Osteocyte (in vitro differentiated cells): Measurements from ENCODE around the gene XIRP2. TPM values are rescaled to one million over a fixed set of nuclear protein-coding genes. Genes with fewer than 3 reads are reported as not detected.
A peak's percentile ranks its signal among the peaks of the same experiment; 100 is the strongest.

Experiments
- DNase-seq: peaks from one replicate; pipeline ENCODE4 v3.0.0; 2021; ENCODE audit warnings: mixed read lengths; ENCODE audit not compliant: unreplicated experiment; ENCODE audit errors: extremely low spot score
- H3K27ac Mint-ChIP-seq: one replicate; pipeline ENCODE4 v1.8.0; 2021; ENCODE audit warnings: mild to moderate bottlenecking, mixed read lengths; ENCODE audit not compliant: unreplicated experiment
- H3K27me3 Mint-ChIP-seq: one replicate; pipeline ENCODE4 v1.8.0; 2021; ENCODE audit warnings: mixed read lengths; ENCODE audit not compliant: unreplicated experiment
- H3K36me3 Mint-ChIP-seq: one replicate; pipeline ENCODE4 v1.8.0; 2021; ENCODE audit warnings: mixed read lengths; ENCODE audit not compliant: unreplicated experiment
- H3K4me1 Mint-ChIP-seq: one replicate; pipeline ENCODE4 v1.8.0; 2021; ENCODE audit warnings: mixed read lengths; ENCODE audit not compliant: unreplicated experiment
- H3K4me3 Mint-ChIP-seq: one replicate; pipeline ENCODE4 v1.8.0; 2021; ENCODE audit warnings: mild to moderate bottlenecking, moderate library complexity, mixed read lengths; ENCODE audit not compliant: unreplicated experiment
- H3K9me3 Mint-ChIP-seq: one replicate; pipeline ENCODE4 v1.8.0; 2021; ENCODE audit warnings: mixed read lengths; ENCODE audit not compliant: unreplicated experiment
- CTCF ChIP-seq: fragments of 200-600 bp; sonication (generic); IDR thresholded peaks from 2 replicates; pipeline ENCODE4 v1.5.0; 2021; ENCODE audit warnings: antibody characterized with exemption, mild to moderate bottlenecking, moderate library complexity
- total RNA-seq: library from RNA; stranded (reverse); gene quantifications from 2 replicates; pipeline ENCODE4 v1.2.1, GENCODE V29; 2021

XIRP2 gene
- total RNA-seq, 1 donor from 2014 or later: 0.08 TPM

DNA sequence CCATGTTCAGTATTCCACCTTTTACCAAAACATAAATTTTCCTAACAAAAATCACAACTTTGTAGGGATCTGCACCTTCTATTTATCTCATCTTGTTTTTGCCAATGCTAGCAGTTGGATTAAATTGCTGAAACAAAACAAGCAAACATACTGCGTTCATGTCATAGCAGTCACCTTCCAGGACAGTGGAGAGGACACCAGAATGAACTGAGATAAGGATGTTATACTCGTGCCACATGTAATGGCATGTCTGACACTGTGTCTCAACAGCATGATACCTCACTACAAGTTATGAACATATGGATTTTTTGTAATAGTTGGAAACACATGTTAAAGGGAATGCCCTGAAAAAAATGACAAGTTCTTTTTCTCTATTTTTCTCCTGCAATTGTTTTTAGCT, 245.3 kb downstream of the XIRP2 start:
- Mint-ChIP-seq H3K36me3 (no peaks in the 10 kb centered on the region), H3K27ac (no peak overlapping the region), H3K4me1 (peaks cover 20% of the 10 kb centered on the region), H3K4me3 (no peak overlapping the region), H3K27me3 (no peaks in the 10 kb centered on the region), H3K9me3 (no peaks in the 10 kb centered on the region)
- TF ChIP-seq CTCF: no peak
- DNase-seq: no peak

DNA sequence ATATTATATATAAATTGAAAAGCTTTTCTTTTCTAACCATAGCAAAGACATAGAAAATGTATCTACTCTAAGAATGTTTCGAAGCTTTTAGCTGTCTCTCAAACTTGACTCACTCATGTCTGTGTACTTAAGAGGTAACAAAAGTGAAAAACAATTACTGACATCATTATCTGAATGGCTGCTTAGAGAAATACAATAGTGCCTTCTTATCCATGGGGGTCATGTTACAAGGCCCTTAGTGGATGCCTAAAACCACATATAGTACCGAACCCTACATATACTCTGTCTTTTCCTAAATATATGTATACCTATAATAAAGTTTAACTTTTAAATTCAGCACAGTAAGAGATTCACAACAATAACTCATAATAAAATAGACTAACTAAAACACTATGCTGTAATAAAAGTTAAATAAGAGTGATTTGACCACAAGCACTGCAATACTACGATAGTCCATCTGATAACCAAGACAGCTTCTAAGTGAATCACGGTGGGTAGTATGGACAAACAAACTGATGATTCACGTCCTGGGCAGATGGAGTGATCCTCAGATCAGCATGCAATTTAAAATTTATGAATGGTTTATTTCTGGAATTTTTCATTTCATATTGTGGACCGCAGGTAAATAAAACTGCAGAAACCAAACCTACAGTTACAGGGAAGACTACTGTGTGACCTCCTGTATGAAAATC, 246.2 kb downstream of the XIRP2 start:
- Mint-ChIP-seq H3K27me3 (no peaks in the 10 kb centered on the region), H3K4me3 (no peak overlapping the region), H3K27ac (no peak overlapping the region), H3K36me3 (no peaks in the 10 kb centered on the region), H3K9me3 (no peaks in the 10 kb centered on the region), H3K4me1 (peaks cover 20% of the 10 kb centered on the region)
- DNase-seq: no peak
- no peak for TF ChIP-seq CTCF

GRCh38 chr2:167135706-167136105, 247.4 kb downstream of the XIRP2 start:
- no peak for DNase-seq
- H3K27me3 Mint-ChIP-seq: no peaks in the 10 kb centered on the region
- no peaks in the 10 kb centered on the region for H3K9me3 Mint-ChIP-seq
- no peak overlapping the region for H3K4me3 Mint-ChIP-seq
- TF ChIP-seq CTCF: no peak
- peaks cover 28% of the 10 kb centered on the region for H3K4me1 Mint-ChIP-seq
- peak overlapping the region; percentile 39 for H3K27ac Mint-ChIP-seq
- no peaks in the 10 kb centered on the region for H3K36me3 Mint-ChIP-seq

DNA sequence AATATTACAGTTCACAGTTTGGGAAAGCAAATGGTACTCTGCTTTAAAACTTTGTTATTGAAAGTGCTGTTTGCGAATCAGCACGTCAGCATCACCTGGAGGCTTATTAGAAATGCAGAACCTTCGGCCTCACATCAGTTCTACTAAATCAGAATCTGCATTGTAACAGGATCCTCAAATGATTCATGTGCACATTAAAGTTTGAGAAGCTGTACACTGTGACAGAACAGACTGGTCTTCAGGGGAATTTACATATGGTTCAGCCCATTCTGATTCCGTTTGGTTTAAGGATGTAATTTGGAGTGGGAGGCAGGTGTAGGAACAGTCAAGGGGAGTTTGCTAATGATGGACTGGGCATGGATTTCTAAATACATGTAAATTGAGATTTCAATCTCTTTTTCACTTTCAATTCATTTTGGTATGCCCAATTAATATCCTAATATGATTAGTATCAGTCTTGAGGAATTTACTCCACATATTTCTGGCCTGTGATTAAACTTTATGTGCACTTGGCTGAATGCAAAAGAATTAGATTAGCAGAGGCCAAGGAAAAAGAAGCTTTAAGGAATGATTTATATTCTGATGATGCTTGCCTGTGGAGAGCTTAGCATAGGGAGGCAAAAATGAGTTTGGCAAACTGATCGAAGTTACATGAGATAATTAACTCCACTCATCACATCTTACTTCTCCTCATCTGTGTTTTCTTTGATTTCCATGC, 248.8 kb downstream of the XIRP2 start:
- DNase-seq: no peak
- H3K4me1 Mint-ChIP-seq: peaks cover 36% of the 10 kb centered on the region
- no peaks in the 10 kb centered on the region for H3K9me3 Mint-ChIP-seq
- H3K4me3 Mint-ChIP-seq: no peak overlapping the region
- no peaks in the 10 kb centered on the region for H3K27me3 Mint-ChIP-seq
- no peak overlapping the region for H3K27ac Mint-ChIP-seq
- no peak for TF ChIP-seq CTCF
- no peaks in the 10 kb centered on the region for H3K36me3 Mint-ChIP-seq

DNA sequence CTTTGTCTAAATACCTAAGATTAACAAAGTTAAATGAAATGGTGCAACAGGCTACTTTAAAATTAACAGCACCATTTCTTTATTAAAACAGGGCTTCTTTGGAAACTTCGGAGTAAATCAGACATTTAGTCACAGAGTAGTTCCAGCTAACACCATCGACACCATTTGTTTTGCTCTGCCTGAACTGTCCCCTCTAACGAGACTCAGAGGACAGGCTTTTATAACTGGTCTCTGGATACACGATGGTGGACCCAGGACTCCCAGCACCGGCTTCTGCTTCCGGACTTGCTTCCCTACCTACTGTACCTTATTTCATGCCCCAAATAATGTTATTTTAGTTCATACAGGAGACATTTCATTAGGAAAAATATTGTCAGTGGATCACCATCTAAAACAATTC, 252.1 kb downstream of the XIRP2 start:
- peak overlapping the region; percentile 71 for H3K27ac Mint-ChIP-seq
- H3K27me3 Mint-ChIP-seq: no peaks in the 10 kb centered on the region
- no peaks in the 10 kb centered on the region for H3K36me3 Mint-ChIP-seq
- H3K4me1 Mint-ChIP-seq: peaks cover 36% of the 10 kb centered on the region
- H3K4me3 Mint-ChIP-seq: no peak overlapping the region
- no peaks in the 10 kb centered on the region for H3K9me3 Mint-ChIP-seq
- no peak for TF ChIP-seq CTCF
- no peak for DNase-seq
